Endothelial cell of umbilical vein (primary cell): Measurements from ENCODE around the gene HMG20A. TPM values are rescaled to one million over a fixed set of nuclear protein-coding genes. Genes with fewer than 3 reads are reported as not detected.

Experiments
- BruUV-seq: library from RNA; stranded (reverse); fragments of 400-500 nt; replicated peaks from 2 replicates; lab custom pipeline; 2021; lab: Mats Ljungman, UMichigan
- CTCF ChIA-PET: fragments of 300-600, 350-600 bp; sonication (Branson Sonifier 250); formaldehyde crosslinking; loops from one replicate; lab custom pipeline; 2021; ENCODE audit warnings: antibody characterized with exemption, inconsistent platforms; lab: Charles Lee
- POLR2A ChIA-PET: fragments of 300-600, 350-600 bp; sonication (Branson Sonifier 250); formaldehyde crosslinking; loops from one replicate; lab custom pipeline; 2021; ENCODE audit warnings: antibody characterized with exemption, inconsistent platforms; lab: Charles Lee
- DNase-seq: peaks from one replicate; pipeline ENCODE4 v3.0.0-alpha.2; 2011; ENCODE audit warnings: low read depth, low spot score
- FAIRE-seq: peaks from 2 replicates; lab custom pipeline; 2011; peaks lifted over from hg19 to GRCh38; lab: Jason Lieb, UNC
- H2AFZ ChIP-seq: 2 replicates; pipeline ENCODE4 v1.6.0; 2012; ENCODE audit warnings: low read depth, low read length, control low read depth, inconsistent platforms
- H3K27ac ChIP-seq: 2 replicates; pipeline ENCODE4 v1.5.1; 2011; ENCODE audit warnings: low read depth, mild to moderate bottlenecking, control low read depth, low read length, moderate library complexity; ENCODE audit not compliant: insufficient read depth
- H3K27me3 ChIP-seq, 2 experiments: 2 replicates each; pipeline versions ENCODE4 v1.6.0 to v1.6.1; 2011; ENCODE audit warnings: low read length in 2 of 2, mixed read lengths in 1 of 2; ENCODE audit not compliant: control insufficient read depth in 2 of 2, insufficient read depth in 2 of 2
- H3K36me3 ChIP-seq, 2 experiments: 2 replicates in 1 of 2; 3 replicates in 1 of 2; pipeline ENCODE4 v1.5.1; 2011; ENCODE audit warnings: low read length in 2 of 2, mild to moderate bottlenecking in 1 of 2, moderate library complexity in 1 of 2; ENCODE audit not compliant: control insufficient read depth in 2 of 2, insufficient read depth in 2 of 2; ENCODE audit errors: extremely low read depth in 1 of 2
- H3K4me1 ChIP-seq: 3 replicates; pipeline ENCODE4 v1.5.1; 2011; ENCODE audit warnings: mild to moderate bottlenecking, low read length; ENCODE audit not compliant: control insufficient read depth, insufficient read depth; ENCODE audit errors: extremely low read depth
- H3K4me2 ChIP-seq: 2 replicates; pipeline ENCODE4 v1.6.1; 2011; ENCODE audit warnings: low read length, control low read depth, mixed read lengths; ENCODE audit not compliant: insufficient read depth
- H3K4me3 ChIP-seq, 3 experiments: fragments of 200-600 bp in 1 of 3; sonication (generic), shearing (Covaris generic) in 1 of 3; replicated peaks in 1 of 3; 2 replicates each; pipeline ENCODE4 v1.5.1; 2011 to 2016; ENCODE audit warnings: control low read depth in 3 of 3, low read length in 3 of 3, mild to moderate bottlenecking in 2 of 3, inconsistent platforms in 1 of 3, low read depth in 1 of 3, moderate library complexity in 1 of 3; ENCODE audit not compliant: insufficient read depth in 1 of 3
- H3K79me2 ChIP-seq: 2 replicates; pipeline ENCODE4 v1.6.0; 2012; ENCODE audit warnings: low read length, inconsistent platforms; ENCODE audit not compliant: control insufficient read depth, insufficient read depth
- H3K9ac ChIP-seq: replicated peaks from 2 replicates; pipeline ENCODE3; 2011; ENCODE audit warnings: low read length, control low read depth; ENCODE audit not compliant: insufficient read depth; ENCODE audit errors: extremely low read depth
- H3K9me1 ChIP-seq: replicated peaks from 3 replicates; pipeline ENCODE4 v1.6.0; 2011; ENCODE audit warnings: mild to moderate bottlenecking, low read length; ENCODE audit not compliant: control insufficient read depth, insufficient read depth; ENCODE audit errors: extremely low read depth
- H3K9me3 ChIP-seq: replicated peaks from 2 replicates; pipeline ENCODE4 v1.5.1; 2012; ENCODE audit warnings: low read length, inconsistent platforms; ENCODE audit not compliant: control insufficient read depth, insufficient read depth
- H4K20me1 ChIP-seq: replicated peaks from 2 replicates; pipeline ENCODE3; 2011; ENCODE audit warnings: mild to moderate bottlenecking, low read length; ENCODE audit not compliant: control insufficient read depth, insufficient read depth; ENCODE audit errors: extremely low read depth
- EZH2 ChIP-seq: IDR thresholded peaks from 2 replicates; pipeline ENCODE4 v1.6.1; 2012; ENCODE audit warnings: borderline replicate concordance, low read depth, mild to moderate bottlenecking, moderate library complexity, low read length, inconsistent platforms; ENCODE audit not compliant: severe bottlenecking
- FOS ChIP-seq: IDR thresholded peaks from 2 replicates; pipeline ENCODE4 v1.6.1; 2011; ENCODE audit warnings: mild to moderate bottlenecking, low read length, moderate library complexity, borderline replicate concordance; ENCODE audit not compliant: insufficient read depth
- GATA2 ChIP-seq: IDR thresholded peaks from 2 replicates; pipeline ENCODE4 v1.7.0; 2011; ENCODE audit warnings: low read depth, mild to moderate bottlenecking, moderate library complexity, mixed read lengths, low read length; ENCODE audit not compliant: insufficient read length, insufficient read depth
- JUN ChIP-seq: IDR thresholded peaks from 2 replicates; pipeline ENCODE4 v1.6.1; 2011; ENCODE audit warnings: borderline replicate concordance, low read depth; ENCODE audit not compliant: insufficient read length, insufficient read depth
- MYC ChIP-seq: IDR thresholded peaks from one replicate; pipeline ENCODE4 v1.6.1; 2011; ENCODE audit warnings: mild to moderate bottlenecking, low read depth, low read length
- POLR2A ChIP-seq: IDR thresholded peaks from 2 replicates; pipeline ENCODE4 v1.6.1; 2012; ENCODE audit warnings: low read depth, mild to moderate bottlenecking, control low read depth, low read length
- POLR2AphosphoS5 ChIP-seq: IDR thresholded peaks from 2 replicates; pipeline ENCODE4 v1.6.1; 2012; ENCODE audit warnings: low read depth, mild to moderate bottlenecking, control low read depth, low read length, moderate library complexity; ENCODE audit not compliant: insufficient read depth
- dilution Hi-C: fragments of 300-500 bp; cut with MboI; formaldehyde crosslinking; loops from one replicate; pipeline ENCODE4 v1.15.0; 2019; ENCODE audit warnings: low sequenced_read_pairs; ENCODE audit not compliant: extremely low pct_ligation_motif_present
- intact Hi-C: fragments of 100-400 bp; cut with micrococcal nuclease; formaldehyde crosslinking; loops from one replicate; pipeline ENCODE4 v1.10.0; 2022
- polyA plus RNA-seq, 4 experiments: library from polyadenylated mRNA; depleted of rRNA in 3 of 4; stranded (reverse) in 3 of 4; unstranded in 1 of 4; fragments of >200 nt; gene quantifications; 2 replicates each; pipeline versions ENCODE4 v1.2.1 to v1.2.3, GENCODE V29; 2011 to 2012; ENCODE audit warnings: missing spikeins in 1 of 4
- total RNA-seq: library from RNA; stranded (reverse); gene quantifications from 2 replicates; pipeline ENCODE4 v1.2.3, GENCODE V29; 2021
- TF ChIP-seq, protein P1 (sequence below), 2 donors: IDR thresholded peaks; 1 replicate in 1 of 2; 2 replicates in 1 of 2; pipeline ENCODE4 v1.5.1; 2011; ENCODE audit warnings: low read length in 2 of 2, mild to moderate bottlenecking in 2 of 2, moderate library complexity in 2 of 2, control low read depth in 1 of 2, inconsistent platforms in 1 of 2, low read depth in 1 of 2; ENCODE audit not compliant: insufficient read depth in 1 of 2; ENCODE audit errors: extremely low read depth in 1 of 2
- TF ChIP-seq, protein P2 (sequence below): IDR thresholded peaks from 2 replicates; pipeline ENCODE4 v1.6.1; 2011; ENCODE audit not compliant: insufficient read depth, insufficient read length

HMG20A gene
- total and polyA plus RNA-seq, 2 donors (not counting 3 experiments of a cell fraction or from before 2014, with no cell fraction given) = 35.8 to 44.0 TPM

DNA sequence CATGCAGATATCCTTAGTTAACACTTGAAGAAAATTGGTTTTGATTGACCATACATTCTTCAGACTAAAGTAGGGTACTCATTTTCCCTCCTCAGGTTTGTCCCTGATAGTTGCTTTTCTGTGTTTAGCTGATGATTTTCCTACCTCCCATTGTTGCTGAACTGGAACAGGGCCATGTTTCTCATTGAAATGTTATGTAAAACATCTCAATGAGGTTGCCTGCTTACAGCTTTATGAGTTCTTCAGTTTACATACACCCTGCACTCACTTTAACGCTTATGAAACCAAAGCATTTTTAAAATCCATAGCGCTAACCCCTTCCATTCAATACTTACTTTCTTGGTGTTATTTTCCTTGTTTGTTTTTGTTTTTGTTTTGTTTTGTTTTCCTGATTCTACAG is 61.9 kb downstream of the HMG20A start:
- dilution Hi-C loops = no loop called here
- H4K20me1 ChIP-seq = no peaks in the 10 kb centered on the region
- DNase-seq (peak; percentile 87), FAIRE-seq (peak; percentile 78)
- H3K4me1 ChIP-seq = peaks cover 67% of the 10 kb centered on the region
- H3K4me2 ChIP-seq = peak overlapping the region; percentile 61
- intact Hi-C loops = loop anchor here (1.0 kb wide), 1 partner anchor 62 kb away; the partner anchor contains the start of genes HMG20A and PEAK1
- no peaks in the 10 kb centered on the region for H3K9me3 ChIP-seq
- CTCF ChIA-PET = interaction anchor here (1.0 to 7.2 kb wide), 14 partner anchors 9 to 509 kb away, joined by 3 to 58 read pairs (median 6); partner anchors contain the start of gene PEAK1
- no peaks in the 10 kb centered on the region for H3K9me1 ChIP-seq
- H3K36me3 ChIP-seq = peaks cover 6 to 8% of the 10 kb centered on the region in 2 experiments
- peak overlapping the region; percentile 20 for H3K9ac ChIP-seq
- H2AFZ ChIP-seq = no peak overlapping the region
- POLR2A ChIA-PET = interaction anchor here (1.4 kb wide), 1 partner anchor 12 kb away, joined by 3 read pairs; no protein-coding TSS in a partner anchor
- no TSS peak for BruUV-seq
- H3K4me3 ChIP-seq = no peak overlapping the region
- H3K79me2 ChIP-seq = no peaks in the 10 kb centered on the region
- H3K27me3 ChIP-seq = no peaks in the 10 kb centered on the region
- peak overlapping the region; percentile 76 for H3K27ac ChIP-seq
- TF ChIP-seq, protein P1, sequence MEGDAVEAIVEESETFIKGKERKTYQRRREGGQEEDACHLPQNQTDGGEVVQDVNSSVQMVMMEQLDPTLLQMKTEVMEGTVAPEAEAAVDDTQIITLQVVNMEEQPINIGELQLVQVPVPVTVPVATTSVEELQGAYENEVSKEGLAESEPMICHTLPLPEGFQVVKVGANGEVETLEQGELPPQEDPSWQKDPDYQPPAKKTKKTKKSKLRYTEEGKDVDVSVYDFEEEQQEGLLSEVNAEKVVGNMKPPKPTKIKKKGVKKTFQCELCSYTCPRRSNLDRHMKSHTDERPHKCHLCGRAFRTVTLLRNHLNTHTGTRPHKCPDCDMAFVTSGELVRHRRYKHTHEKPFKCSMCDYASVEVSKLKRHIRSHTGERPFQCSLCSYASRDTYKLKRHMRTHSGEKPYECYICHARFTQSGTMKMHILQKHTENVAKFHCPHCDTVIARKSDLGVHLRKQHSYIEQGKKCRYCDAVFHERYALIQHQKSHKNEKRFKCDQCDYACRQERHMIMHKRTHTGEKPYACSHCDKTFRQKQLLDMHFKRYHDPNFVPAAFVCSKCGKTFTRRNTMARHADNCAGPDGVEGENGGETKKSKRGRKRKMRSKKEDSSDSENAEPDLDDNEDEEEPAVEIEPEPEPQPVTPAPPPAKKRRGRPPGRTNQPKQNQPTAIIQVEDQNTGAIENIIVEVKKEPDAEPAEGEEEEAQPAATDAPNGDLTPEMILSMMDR (IDR thresholded peaks at IDR 0.05; ENCODE audit: extremely low read depth in 1 of 2, insufficient read depth in 1 of 2, low read depth in 1 of 2, low read length in 2 of 2) = no peak
- TF ChIP-seq POLR2A (no peak), JUN (peak; percentile 45)

DNA sequence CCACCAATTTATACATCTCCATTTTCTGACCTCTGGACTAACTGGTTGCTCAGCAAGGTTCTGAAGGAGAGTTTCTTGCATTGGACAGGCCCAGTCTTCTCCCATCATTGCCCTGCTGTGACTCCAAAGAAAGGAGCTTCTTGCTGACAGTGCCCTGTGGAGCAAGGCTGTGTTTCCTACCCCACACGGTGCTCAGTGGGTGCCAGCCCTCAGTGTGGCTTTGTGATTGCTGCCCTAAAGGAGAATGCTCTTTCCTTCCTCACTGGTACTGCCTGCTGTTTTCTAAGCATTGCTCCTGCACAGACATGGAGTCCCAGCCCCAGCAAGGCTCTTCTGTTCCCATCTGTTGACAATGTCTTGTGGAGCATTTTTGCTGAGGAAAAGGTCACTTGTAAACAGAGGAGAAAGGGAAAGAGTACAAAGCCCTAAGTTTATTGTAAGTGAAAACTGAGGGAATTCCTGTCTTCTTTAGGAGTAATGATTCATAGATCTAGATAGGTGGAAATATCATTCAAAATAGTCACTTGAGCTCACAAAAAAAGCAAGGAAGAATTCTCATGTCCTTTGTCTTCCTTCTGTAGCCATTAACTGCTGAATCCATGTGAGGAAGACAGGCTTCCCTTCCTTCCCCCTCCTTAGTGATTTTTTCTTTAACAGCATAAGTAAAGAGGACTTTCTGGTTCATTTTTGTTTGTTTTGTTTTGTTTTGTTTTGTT is 62.9 kb downstream of the HMG20A start:
- peak; percentile 31 for FAIRE-seq
- peak overlapping the region; percentile 17 for H3K9ac ChIP-seq
- no peaks in the 10 kb centered on the region for H3K9me3 ChIP-seq
- peaks cover 2 to 8% of the 10 kb centered on the region in 2 experiments for H3K36me3 ChIP-seq
- no peaks in the 10 kb centered on the region for H3K79me2 ChIP-seq
- H2AFZ ChIP-seq = no peak overlapping the region
- no peaks in the 10 kb centered on the region for H3K27me3 ChIP-seq
- peak overlapping the region; percentile 76 for H3K27ac ChIP-seq
- H4K20me1 ChIP-seq = no peaks in the 10 kb centered on the region
- CTCF ChIA-PET = interaction anchor here (1.2 to 7.2 kb wide), 8 partner anchors 8 to 365 kb away, joined by 3 to 58 read pairs (median 14); no protein-coding TSS in a partner anchor
- POLR2A ChIA-PET = no interaction called here
- H3K4me1 ChIP-seq = peaks cover 69% of the 10 kb centered on the region
- DNase-seq = peak; percentile 25
- intact Hi-C loops (no loop called here), dilution Hi-C loops (no loop called here)
- H3K9me1 ChIP-seq = no peaks in the 10 kb centered on the region
- BruUV-seq = TSS peak; percentile 16
- H3K4me3 ChIP-seq = no peak overlapping the region
- TF ChIP-seq FOS (peak; percentile 11), EZH2 (no peak), JUN (no peak), GATA2 (no peak), POLR2AphosphoS5 (no peak), POLR2A (no peak), MYC (no peak)
- TF ChIP-seq, protein P2, sequence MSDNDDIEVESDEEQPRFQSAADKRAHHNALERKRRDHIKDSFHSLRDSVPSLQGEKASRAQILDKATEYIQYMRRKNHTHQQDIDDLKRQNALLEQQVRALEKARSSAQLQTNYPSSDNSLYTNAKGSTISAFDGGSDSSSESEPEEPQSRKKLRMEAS = no peak
- TF ChIP-seq, protein P1 (IDR thresholded peaks at IDR 0.05; ENCODE audit: extremely low read depth in 1 of 2, insufficient read depth in 1 of 2, low read depth in 1 of 2, low read length in 2 of 2) = no peak
- no peak overlapping the region for H3K4me2 ChIP-seq
